Measurements from ENCODE around the gene FNDC11.
"Not testable (repeated sequence)": the region's sequence is repeated elsewhere in the genome, so short reads cannot be mapped to it uniquely, and the experiment has no call there.

The FNDC11 gene

DNA sequence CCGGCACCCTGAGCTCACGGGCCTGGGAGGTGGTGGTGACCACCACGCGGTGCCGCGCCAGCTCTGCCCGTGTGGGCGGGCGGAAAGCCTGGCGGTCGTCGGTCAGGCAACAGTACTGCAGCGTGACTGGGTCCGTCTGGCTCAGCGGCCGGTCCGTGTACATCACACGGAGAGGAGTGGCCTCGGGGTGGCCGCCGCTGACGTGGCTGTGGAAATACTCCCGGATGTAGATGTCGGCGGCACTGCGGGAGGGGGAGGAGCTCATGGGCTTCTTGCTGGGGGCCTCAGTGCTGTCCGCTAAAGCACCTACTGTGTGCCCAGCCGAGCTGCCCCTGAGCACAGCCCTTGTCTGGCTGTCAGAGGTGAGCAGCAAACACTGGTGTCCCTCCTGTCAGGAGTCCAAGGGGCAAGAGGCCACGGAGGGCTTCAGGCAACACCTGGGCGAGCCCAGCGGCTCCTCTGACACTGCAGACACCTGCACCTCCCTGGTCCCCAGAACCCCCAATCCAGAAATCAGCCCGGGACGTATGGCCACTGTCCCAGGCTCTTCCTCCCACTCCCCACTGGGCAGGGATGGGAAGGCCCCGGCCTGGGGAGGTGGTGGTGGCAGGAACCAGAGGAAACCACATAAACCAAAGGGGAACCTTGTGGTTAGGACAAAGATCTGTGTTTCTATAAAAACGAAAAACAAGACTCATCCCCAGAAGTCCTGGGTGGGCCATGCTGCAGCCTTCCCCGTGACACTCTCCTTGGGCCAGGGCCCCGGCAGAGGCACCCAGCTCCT, 13.6 kb downstream of the FNDC11 start:
- DNase-seq: peak; percentile 39 to 47

DNA sequence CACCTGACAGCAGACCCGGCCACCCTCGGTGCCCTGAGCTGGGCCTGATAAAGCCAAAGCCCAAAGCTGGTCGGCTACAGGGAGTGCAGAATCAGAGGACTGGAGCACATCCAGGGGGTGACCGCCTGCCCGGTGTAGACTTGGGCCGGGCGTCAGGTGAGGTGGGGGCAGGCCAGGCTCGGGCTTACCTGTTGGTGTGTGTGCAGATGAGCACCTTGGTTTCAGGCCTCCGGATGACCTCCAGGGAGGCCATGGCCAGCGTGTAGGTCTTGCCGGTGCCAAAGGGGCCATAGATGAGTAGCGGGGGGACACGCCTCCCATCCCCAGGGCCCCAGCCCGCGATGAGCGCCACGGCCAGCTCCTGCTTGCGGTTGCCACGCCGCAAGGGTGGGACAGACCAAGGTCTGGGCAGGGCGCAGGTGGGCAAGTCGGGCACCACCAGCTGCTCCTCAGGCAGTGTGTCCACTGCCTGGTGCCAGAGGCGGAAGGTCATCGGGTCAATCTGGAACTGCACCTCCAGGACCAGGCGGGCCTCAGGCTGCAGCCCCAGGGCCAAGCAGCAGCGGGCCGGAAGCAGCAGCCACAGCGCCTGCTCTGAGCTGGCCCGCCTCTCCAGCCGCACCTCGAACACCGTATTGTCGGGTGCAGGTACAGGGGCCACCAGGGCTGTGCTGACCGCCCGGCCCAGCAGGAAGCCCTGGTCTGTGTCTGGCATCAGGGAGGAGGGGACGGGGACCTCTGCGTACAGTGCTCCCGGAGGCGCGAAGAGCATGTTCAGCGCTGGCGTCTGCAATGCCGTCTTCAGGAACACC, 14.4 kb downstream of the FNDC11 start:
- DNase-seq: no peak

DNA sequence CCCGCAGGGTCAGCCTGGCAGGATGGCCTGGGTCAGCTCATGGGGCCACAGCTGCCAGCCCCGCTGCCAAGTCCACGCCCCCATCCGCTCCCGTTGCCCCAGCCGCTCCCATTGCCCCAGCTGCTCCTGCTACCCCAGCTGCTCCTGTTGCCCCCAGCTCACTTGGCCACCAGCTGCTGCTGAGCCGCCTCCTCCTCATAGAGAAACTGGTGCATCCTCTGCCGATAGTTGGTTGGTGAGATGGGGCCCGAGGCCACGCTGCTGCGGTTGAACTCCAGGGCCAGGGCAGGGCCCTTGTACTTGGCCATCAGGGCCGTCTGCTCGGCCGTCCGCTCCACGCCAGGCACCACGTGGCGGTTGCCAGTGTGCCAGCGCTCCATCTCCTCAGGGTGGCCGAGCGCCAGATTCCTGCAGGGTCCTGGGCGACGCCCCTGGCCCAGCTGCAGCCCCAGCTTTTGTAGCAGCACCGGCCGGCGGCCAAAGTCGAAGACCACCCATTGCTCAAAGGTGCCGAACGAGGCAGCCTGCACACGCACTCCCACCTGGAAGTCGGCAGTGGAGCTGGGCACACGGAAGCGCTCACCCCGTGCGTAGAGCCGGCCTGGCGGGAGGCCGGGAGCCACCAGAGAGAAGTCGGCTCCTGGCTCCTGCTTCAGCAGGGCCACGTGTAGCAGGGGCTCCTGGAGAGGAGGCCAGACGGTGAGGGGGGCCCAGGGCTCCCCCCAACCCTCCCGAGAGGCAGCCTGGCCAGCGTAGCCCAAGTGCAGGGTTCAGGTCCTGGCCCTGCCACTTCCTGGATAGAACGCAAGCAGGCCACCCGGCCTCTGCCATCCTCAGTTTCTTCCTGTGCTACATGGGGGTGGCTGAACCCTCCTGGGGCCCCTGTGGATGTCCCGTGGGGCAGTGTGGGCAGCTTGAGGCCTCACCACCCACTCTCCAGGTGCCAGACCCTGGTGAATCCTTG, 15.3 kb downstream of the FNDC11 start:
- DNase-seq: no peak

DNA sequence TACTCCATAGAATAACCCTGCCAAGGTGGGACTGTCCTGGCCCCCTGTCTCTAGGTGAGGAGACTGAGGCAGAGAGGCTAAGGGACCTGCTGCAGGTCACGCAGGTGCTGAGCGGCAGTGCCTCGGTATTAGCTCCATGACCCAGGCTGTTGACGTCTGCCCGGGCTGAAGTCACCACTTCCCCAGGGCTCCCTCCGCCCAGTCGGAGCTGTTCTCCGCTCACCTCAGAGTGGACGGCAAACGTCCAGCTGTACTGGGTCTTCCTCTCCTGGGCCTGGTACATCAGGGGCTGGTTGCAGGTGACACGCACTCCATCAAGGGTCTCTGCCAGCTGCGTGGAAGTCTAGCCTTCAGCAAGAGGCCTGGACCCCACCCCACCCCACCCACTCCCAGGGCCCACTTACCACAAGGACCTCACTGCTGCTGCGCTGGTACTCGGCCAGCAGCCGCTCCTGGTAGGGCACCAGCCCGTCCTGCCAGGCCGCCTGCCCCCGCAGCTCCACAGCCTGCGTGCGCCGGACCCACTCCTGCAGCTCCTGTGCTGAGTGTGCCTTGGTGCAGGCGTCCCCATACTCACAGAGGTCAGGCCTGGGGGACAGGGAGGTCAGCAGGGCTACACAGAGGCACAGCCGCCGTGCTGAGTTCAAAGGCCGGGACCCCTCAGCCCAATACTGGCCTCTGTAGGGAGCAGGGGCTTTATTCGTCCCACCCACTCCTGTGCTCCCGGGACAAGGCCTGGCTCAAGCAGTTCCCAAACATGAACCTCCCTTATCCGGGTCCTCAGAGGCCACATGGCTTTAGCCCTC, 16.5 kb downstream of the FNDC11 start:
- DNase-seq: no peak

DNA sequence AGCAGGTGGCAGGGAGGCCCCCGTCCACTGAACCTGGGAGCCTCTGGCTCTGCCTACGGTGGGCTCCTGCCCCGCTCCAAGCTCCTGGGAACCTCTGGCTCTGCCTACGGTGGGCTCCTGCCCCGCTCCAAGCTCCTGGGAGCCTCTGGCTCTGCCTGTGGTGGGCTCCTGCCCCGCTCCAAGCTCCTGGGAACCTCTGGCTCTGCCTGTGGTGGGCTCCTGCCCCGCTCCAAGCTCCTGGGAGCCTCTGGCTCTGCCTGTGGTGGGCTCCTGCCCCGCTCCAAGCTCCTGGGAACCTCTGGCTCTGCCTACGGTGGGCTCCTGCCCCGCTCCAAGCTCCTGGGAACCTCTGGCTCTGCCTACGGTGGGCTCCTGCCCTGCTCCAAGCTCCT, 17.1 kb downstream of the FNDC11 start:
- not testable (repeated sequence) for DNase-seq

DNA sequence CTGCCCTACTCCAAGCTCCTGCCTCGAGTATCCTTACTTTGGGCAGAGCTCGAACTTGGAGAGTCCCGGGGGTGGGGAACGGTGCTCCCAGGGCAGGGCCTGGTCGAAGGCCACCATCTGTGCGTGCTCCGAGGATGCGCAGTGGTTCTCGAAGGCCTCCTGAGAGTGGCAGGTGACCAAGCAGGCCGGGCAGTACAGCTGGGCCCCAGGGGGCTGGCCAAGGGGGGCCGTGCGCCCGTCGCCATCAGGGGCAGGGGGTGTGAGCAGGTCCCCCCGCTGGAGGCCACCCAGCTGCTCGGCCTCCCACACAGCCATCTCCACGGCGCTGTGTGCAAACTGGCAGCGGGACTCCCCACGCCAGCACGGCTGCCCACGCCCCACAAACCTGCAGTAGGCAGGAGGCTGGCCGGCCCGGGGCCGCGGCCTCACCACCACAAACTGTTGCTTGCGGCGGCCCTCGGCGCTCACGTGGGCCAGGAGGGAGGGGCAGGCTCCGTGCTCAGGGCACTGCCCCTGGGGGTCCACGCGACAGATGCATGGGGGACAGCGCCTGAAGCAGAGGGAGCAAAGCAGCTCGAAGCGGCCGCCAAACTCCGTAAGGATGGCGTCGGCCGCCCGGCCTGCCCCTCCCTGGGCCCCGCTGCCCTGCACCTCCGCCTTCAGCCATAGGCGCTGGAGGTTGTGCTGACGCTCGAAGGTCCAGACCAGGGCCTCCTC, 18.3 kb downstream of the FNDC11 start:
- DNase-seq: no peak

DNA sequence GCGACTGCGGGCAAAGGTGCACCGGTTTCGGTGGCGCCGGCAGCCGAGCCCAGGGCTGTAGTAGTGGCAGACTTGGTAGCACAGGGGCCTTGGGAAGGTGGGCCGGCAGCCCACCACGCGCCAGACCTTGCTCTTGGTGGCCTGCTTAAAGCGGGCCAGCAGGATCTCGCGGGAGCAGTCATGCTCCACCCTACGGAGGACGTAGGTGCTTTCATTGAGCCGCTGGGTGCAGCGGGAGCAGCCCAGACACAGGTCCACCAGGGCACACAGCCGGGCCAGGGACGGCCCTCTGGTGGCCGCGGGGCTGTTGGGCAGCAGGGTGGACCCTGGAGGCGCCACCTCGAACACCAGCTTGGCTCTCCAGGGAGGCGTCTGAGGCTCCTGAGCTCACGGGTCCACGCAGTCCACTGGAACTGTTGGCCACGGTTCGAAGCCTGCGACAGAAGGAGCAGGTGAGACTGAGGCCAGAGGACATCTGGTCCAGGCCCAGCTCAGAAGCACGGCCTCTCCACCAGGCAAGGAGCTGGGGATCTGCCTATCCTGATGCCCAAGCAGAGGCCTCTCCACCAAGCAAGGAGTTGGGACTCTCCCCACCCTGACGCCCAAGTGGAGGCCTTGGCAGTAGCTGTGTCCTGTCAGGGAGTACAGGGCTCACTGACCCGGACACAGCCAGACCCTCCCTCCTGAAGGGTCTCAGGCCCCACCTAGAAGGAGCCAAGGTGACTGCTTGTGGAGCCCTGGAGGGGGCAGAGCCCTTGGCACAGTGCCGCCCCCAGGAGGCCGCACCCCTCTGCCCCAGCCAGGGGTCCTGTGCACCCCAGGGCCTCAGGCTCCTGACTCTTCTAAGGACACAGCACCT, 19.1 kb downstream of the FNDC11 start:
- DNase-seq: no peak

DNA sequence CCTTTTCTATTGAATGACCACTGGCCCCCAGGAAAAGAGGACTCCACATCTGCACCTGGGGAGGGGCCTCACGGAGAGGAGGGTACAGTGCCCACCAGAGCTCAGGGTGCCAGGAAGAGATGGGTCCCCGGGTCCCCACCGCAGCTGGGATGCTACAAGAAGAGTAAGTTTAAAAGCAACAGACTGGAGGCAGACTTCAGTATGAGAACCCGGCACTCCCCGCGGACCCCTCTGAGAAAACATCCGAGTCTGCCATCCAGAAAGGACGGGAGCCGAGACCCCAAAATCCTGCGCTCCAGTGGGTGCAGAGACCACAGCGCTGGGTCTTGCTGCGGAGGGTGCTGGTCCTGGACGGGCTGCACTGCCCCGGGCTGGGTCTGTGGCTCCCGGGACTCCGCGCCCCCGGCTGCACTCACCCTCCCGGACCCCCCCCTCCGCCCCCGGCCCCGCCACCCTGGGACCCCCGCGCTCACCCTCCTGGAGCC, 19.7 kb downstream of the FNDC11 start:
- no peak for DNase-seq

DNA sequence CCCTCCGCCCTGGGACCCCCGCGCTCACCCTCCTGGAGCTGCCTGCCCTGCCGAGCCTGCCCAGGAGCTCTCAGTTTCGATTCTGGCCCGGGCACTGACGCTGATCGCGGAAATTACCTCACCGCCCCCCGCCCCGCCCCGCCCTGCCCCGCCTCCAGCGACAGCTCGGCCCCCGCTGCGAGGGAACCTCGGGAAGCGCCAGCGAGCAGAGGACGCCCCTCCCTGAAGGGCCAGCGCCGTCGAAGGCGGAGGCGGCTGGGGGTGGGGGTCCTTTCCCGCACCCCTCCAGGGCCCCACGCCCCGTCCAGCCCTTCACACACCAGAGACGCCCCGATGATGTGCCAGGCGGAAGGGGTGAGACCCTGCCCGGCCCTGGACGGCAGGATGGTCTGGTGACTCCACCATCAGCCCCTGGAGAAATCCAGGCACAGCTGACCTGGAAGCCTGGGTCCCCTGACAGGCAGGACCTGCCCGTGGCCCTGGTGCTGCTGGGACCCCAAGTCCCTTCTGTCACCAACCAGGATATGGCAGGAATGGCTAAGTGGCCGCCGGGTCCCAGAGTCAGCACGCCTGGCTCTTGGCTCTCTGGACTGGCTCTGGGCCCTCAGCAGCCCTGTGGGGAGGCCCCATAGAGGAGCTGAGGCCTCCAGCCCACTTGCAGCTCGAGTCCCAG, 20.3 kb downstream of the FNDC11 start, which contains the start of gene HELZ2:
TSS of gene HELZ2 (minus strand) at position 84 of the 673 bp plus-strand sequence. CDS start 1,854 bp downstream, outside the sequence.
- DNase-seq: peak; percentile 29 to 33

DNA sequence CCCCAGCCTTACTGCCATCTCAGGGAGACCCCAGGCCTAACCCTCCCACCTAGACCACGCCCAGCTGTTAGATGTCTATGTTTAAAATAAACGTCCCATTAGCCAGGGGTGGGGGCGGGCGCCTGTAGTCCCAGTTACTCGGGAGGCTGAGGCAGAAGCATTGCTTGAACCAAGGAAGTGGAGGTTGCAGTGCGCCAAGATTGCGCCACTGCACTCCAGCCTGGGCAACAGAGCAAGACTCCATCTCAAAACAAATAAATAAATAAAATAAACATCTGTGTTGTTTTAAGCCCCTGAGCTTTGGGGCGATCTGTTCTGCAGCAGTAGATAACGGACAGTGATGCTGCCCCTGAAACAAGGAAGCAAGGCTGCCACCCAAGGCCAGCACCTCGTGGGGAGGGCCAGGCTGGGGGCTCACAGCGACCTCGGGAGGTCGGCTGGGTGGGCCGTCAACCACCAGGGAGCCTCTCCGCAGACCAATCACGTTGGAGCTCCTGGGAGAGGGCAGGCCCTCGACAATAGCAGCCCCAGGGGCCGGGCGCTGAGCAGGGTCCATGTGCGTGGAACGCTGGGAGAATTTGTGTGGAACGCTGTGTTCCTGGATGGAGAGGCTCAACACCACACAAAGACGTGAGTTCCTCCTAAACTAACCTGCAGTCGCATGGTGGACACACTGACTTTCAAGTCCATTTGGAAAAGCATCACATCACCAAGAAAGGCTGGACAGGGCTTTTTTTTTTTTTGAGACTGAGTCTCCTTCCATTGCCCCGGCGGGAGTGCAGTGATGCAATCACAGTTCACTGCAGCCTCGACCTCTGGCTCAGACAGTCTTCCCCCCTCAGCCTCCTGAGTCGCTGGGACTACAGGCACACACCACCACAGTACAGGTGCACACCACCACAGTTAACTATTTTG, 21.1 kb downstream of the FNDC11 start:
- DNase-seq: no peak

DNA sequence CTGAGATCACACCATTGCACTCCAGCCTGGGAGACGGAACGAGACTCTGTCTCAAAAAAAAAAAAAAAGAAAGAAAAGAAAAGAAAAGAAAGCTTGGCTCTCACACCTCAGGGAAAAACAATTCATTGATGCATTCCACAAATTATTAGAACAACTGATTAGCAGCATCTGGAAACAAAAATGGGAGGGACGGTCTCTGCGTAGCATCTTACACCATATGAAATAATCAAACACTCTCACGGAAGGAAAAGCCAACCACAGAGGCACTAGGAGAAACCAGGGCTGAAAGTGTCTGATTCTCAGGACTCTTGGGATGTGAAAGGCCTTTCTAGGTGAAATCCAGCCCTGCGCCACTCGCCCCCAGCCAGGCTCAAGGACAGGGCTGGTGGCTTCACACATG, 22.4 kb downstream of the FNDC11 start:
- DNase-seq: no peak

DNA sequence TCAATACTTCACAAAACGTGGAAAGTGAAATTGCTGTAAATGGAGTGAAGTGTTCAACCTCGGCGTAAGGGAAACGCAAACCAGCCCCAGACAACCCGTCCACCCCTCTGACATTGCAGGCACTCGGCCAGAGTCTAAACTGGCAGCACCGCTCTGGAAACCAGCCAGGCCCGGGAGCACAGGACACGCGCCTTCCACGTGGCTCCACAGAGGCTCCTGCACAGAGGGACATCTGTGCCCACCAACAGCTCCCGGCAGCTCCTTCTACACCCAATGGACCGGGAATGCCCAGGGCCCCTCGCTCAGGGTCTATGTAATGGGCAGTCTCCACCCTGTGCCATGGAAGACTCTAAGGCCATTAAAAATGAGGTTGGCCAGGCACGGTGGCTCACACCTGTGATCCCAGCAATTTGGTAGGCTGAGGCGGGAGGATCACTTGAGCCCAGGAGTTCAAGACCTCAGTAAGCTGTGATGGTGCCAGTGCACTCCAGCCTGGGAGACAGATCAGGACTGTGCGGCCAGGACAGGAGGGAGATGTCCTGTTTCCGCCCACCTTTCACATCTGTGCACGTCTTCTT, 23.4 kb downstream of the FNDC11 start:
- no peak for DNase-seq

DNA sequence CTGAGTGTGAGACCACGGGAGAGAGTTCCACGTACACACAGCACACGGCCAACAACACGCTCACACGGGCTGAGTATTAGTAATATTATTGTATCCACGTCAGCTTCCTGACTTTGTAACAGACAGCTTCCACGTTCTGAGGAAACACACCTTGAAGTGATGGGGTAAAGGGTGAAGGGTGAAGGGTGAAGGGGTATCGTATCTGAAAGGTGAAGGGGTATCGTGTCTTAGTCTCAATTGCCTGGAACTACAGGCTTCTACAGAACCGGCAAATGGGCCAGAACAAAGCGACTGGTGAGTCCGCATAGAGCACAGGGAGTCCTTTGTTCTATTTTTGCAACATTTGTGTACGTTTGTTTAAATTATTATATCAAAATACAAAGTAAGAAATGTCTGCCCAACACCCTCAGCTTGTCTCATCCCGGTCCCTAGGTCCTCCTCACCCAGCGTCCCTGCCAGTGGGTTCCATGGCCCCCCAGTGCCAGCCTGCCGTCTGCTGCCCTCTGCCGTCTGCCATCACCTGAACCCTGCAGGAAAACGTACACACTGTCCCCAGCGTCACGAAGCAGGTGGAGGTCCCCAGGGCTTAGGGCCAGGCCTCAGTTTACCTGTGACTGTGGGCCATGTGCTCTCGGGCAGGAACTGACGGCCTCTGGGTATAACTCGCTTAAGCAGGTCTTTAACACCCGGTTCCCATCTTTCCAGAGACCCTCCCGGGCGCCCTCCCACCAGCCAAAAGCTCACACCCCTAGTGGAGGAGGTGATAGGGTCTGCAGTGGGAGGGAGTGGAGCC, 24.5 kb downstream of the FNDC11 start:
- DNase-seq: no peak

DNA sequence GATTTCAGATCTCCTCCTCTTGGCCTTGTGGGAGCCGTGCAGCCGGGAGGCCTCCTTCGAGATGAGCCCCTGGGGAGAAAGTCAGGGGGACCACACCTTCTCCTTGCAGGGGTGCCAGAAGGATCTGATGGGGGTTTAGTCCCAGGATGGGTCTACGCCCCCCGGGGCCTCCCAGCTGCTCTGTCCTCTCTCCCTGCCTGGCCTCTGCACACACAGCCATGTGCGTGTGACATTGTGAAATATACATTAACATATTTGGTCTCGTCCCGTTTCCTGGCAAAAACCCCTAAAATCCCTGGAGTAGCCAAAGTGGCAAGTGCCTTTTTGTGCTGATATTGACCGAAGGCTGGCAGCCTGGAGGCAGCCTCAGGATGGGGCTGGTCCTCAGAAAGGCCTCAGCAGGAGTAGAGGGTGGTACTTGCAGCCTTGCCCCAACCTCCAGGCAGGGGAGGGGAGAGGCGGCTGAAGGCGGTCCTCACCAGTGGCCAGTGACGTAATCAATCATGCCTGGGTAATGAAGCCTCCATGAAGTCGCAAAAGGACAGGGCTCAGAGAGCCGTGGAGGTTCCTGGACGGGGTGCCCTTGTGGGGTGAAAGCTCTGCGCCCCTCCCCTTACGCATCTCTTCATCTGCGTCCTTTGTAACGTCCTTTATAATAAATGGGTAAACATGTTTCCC, 25.2 kb downstream of the FNDC11 start:
- DNase-seq: no peak

DNA sequence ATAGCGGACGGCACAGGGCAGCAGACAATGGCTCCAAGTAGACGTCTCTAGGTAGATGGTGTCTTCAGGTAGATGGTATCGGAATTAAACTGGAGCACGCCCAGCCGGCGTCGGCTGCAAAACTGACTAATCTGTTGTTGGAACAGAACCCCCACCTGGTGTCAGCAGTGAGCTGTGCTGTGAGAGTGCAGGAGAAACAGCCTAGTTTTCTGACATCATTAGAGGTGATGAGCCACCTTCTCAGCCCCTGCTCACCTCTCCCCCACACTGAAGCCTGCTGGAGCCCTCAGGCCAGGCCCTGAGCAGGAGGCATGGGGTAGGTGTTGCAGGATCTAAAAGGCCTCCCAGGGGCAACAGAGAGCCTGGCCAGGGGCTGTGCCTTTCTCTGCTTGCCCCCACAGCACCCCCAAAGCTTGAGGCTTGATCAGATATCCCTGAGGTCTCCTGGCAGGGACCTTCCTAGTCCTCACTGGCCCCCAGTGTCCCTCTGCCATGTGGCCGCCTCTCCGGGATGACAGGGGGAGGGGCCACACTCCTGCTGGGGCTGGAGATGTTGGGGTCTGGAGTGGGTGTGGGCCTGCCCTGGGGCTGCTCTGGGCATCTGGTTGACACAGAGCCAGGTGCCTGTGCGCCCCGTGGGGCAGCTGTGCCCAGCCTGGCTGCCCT, 27.0 kb downstream of the FNDC11 start:
- DNase-seq: peak; percentile 36 to 57
